SH-SY5Y (cell line): ENCODE measurements around the gene TUBG2.

Source experiments
- GATA2 ChIP-seq: IDR thresholded peaks from 2 replicates; pipeline ENCODE4 v1.6.1; 2011; ENCODE audit warnings: mild to moderate bottlenecking, low read depth, low read length
- GATA3 ChIP-seq: IDR thresholded peaks from 2 replicates; pipeline ENCODE4 v1.6.1; 2011; ENCODE audit warnings: low read depth, mild to moderate bottlenecking, low read length, moderate library complexity

DNA sequence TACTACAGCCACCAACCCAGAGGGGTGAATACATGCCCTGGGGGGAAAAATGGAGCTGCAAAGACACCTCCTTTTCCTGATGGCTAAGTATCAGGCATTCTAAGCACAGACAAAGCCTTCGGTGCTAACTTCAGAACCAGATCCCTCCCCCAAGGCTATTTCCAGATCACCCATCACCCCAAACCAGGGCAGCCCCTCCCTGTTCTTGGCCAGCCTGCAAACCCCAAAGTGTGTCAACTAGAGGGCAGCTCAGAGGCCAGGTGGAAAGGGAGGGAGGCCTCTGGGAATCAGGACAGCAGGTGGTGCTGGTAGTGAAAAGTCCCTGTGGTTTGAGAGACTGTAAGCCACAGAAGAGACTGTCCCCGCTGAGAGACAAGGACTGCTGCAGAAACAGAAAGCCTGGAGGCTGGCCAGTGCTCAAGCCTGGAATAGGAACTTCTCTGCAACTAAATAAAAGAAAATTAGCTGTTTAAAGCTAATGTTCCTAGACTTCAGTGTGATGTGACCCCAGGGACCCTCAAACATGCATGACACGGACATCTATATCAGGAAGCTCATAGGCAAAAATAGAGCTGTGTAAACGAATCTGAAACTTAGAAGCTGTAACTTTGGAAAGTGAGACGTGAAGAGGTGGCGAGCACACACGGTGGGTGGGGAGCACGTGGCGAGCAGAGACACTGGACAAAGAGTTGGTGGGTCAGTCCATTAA lies 40.5 kb upstream of the TUBG2 start:
- TF ChIP-seq GATA2 (no peak), GATA3 (no peak)
